Naive B cell (primary cell): ENCODE results near the gene TBL1X. TPM values are rescaled to one million over a fixed set of nuclear protein-coding genes. Genes with fewer than 3 reads are reported as not detected.
A peak's percentile ranks its signal among the peaks of the same experiment; 100 is the strongest.
"Not testable (repeated sequence)": the region's sequence is repeated elsewhere in the genome, so short reads cannot be mapped to it uniquely, and the experiment has no call there.

Experiments used
- ATAC-seq, 2 donors: fragments of 150-1000 bp; cut with Tn5 transposase; 2 replicates each; pipeline ENCODE4 v1.10.0; 2021; ENCODE audit warnings: low read depth in 2 of 2, mild to moderate bottlenecking in 2 of 2, moderate library complexity in 2 of 2
- DNase-seq: peaks from one replicate; pipeline ENCODE4 v3.0.0; 2022
- H3K27ac Mint-ChIP-seq, 6 donors: one replicate each; pipeline ENCODE4 v1.8.0; 2020 to 2022; ENCODE audit warnings: mild to moderate bottlenecking in 6 of 6, mixed read lengths in 6 of 6, moderate library complexity in 5 of 6, inconsistent platforms in 2 of 6
- H3K27me3 Mint-ChIP-seq, 3 donors: one replicate each; pipeline ENCODE4 v1.8.0; 2021 to 2022; ENCODE audit warnings: mixed read lengths in 3 of 3, mild to moderate bottlenecking in 1 of 3
- H3K36me3 Mint-ChIP-seq, 2 donors: one replicate each; pipeline ENCODE4 v1.8.0; 2020 to 2022; ENCODE audit warnings: mixed read lengths in 2 of 2, inconsistent platforms in 1 of 2, mild to moderate bottlenecking in 1 of 2
- H3K4me1 Mint-ChIP-seq, 3 donors: one replicate each; pipeline ENCODE4 v1.8.0; 2020 to 2022; ENCODE audit warnings: mixed read lengths in 3 of 3, inconsistent platforms in 1 of 3, mild to moderate bottlenecking in 1 of 3, moderate library complexity in 1 of 3
- H3K4me3 Mint-ChIP-seq, 8 donors: one replicate each; pipeline ENCODE4 v1.8.0; 2020 to 2022; ENCODE audit warnings: mild to moderate bottlenecking in 8 of 8, mixed read lengths in 8 of 8, moderate library complexity in 8 of 8, inconsistent platforms in 2 of 8
- H3K9me3 Mint-ChIP-seq, 7 donors: one replicate each; pipeline ENCODE4 v1.8.0; 2020 to 2022; ENCODE audit warnings: mixed read lengths in 7 of 7, mild to moderate bottlenecking in 5 of 7, inconsistent platforms in 2 of 7, moderate library complexity in 1 of 7
- polyA plus RNA-seq, 6 donors: library from polyadenylated mRNA; unstranded; fragments of 300-500 nt; fragmentation: Illumina TruSeq; gene quantifications; one replicate each; pipeline ENCODE4 v1.2.3, GENCODE V29; 2021; ENCODE audit warnings: low read depth in 6 of 6

The TBL1X gene
- 10 to 100 TPM; 14.0 to 26.8 (median 18.8) TPM for polyA plus RNA-seq

DNA sequence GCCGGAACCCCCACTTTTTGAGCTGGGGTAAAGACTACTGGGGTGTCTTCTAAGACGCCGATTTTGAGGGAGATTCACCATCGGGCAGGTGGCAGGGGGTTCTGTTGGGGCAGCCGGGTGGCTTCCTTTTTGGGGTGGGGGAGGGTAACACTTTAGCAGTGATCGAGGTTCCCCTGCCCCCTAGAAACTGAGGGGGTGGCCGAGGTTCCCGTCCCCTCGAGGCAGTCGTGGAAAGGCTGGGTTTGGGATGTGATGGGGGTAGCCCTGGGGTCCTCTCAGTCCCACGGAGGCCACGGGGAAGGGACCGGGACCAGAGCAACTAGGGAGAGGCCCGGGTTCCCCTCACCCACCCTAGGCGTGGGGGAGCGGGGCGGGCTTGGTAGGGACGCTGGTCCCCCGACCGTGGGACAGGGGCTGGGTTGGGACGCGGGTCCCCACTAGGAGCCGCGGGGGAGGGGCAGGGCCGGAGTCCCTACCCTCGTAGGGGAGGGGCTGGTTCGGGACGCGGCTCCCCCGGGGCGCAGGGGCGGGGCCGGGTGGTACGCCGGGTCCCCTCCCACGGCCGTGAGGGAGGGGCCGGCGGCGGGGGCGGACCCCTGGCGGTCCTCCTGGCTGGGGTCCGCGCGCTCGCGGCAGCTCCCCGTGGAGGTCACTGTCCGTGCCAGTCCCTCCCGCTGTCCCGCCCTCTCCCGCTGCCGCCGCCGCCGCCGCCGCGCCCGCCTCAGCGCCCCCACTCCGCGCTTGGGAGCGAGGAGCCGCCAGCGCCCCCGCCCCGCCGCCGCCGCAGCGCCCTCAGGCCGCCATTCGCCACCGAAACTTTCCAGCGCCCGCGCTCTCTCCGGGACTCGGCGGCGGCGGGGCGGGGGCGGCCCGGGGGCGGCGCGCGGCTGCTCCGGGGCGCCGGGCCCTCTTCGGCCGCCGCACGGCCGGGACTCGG lies at the start of gene TBL1X:
Gene TBL1X, plus strand, starts transcription at position 624 of the 937 bp plus-strand sequence. CDS start 188,529 bp downstream, outside the sequence.
- peaks cover 0 to 8% of the 10 kb centered on the region in 2 donors for H3K36me3 Mint-ChIP-seq
- peak within 1 kb of the TSS; percentile 79 to 92 (median 88) for H3K4me3 Mint-ChIP-seq
- H3K27me3 Mint-ChIP-seq: peaks cover 0 to 13% (median 0%) of the 10 kb centered on the region in 3 donors
- DNase-seq (peak; percentile 50), ATAC-seq (peak; percentile 27 to 35)
- H3K27ac Mint-ChIP-seq: peak within 1 kb of the TSS; percentile 21 to 99 (median 94)
- peaks cover 0 to 4% (median 0%) of the 10 kb centered on the region in 7 donors for H3K9me3 Mint-ChIP-seq
- peaks cover 33 to 53% (median 34%) of the 10 kb centered on the region in 3 donors for H3K4me1 Mint-ChIP-seq

DNA sequence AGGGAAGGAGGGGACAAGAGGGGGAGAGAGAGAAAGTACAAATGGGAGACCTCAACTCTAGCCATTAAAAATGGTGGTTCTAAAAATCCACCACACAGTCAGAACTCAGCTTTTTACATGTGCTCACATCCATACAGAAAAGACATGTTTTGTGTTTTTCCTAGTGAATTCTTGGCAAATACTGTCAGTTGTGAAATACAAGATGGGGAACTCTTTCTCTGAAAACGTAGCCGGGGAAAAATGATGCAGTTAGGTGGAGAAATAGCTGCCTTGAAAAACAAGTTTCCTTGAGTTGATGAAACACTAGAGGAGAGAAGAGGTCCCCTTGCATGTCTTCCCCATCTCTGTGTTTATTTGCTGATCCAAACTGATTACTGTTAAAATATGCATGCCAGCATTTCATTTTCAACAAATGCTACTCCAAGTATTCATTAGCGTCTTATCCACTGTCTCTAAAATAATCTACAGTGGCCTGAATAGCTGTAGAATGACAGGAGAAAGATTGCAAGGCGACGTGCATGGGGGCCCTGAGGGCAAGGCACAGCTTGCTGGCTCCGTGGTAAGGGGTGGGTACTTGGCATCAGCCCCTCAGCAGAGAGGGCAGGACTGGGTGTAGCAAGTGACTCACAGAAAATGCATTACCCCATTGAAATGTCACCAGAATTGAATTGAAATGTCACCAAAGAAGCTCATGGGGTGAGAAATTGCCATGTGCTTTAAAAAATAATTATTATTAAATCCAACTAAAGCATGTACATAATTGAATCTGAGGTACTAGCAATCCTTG lies 48.1 kb upstream of the TBL1X start:
- H3K4me1 Mint-ChIP-seq: peaks cover 0 to 4% (median 0%) of the 10 kb centered on the region in 3 donors
- peaks cover 0 to 9% (median 0%) of the 10 kb centered on the region in 3 donors for H3K27me3 Mint-ChIP-seq
- ATAC-seq (no peak), DNase-seq (no peak)
- no peaks in the 10 kb centered on the region for H3K36me3 Mint-ChIP-seq
- no peak overlapping the region for H3K4me3 Mint-ChIP-seq
- H3K27ac Mint-ChIP-seq: no peak overlapping the region
- H3K9me3 Mint-ChIP-seq: no peaks in the 10 kb centered on the region

DNA sequence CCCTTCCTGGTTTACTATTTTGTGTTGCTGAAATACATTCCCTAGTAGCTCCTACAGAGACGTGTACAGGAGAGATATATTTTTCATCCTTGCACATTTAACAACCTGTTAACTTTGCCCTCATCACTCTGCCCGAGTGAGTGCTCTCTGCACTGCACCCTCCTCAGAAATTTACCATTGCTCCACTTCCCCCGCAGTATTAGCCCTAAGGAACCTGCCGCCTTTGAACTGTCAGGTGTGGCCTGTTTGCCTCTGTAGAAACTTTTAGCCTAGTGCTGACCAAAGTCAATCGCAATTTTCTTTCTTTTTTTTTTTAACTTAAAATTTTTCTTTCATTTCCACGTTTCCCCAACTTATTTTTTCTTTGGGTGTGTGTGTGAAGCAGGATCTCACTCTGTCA lies 46.6 kb upstream of the TBL1X start:
- H3K36me3 Mint-ChIP-seq: no peaks in the 10 kb centered on the region
- H3K27me3 Mint-ChIP-seq: peaks cover 0 to 10% (median 0%) of the 10 kb centered on the region in 3 donors
- no peaks in the 10 kb centered on the region for H3K9me3 Mint-ChIP-seq
- H3K27ac Mint-ChIP-seq: peak overlapping the region in 1 of 6 donors; percentile 0
- no peak overlapping the region for H3K4me3 Mint-ChIP-seq
- peaks cover 0 to 4% (median 0%) of the 10 kb centered on the region in 3 donors for H3K4me1 Mint-ChIP-seq
- no peak for DNase-seq
- ATAC-seq: no peak

DNA sequence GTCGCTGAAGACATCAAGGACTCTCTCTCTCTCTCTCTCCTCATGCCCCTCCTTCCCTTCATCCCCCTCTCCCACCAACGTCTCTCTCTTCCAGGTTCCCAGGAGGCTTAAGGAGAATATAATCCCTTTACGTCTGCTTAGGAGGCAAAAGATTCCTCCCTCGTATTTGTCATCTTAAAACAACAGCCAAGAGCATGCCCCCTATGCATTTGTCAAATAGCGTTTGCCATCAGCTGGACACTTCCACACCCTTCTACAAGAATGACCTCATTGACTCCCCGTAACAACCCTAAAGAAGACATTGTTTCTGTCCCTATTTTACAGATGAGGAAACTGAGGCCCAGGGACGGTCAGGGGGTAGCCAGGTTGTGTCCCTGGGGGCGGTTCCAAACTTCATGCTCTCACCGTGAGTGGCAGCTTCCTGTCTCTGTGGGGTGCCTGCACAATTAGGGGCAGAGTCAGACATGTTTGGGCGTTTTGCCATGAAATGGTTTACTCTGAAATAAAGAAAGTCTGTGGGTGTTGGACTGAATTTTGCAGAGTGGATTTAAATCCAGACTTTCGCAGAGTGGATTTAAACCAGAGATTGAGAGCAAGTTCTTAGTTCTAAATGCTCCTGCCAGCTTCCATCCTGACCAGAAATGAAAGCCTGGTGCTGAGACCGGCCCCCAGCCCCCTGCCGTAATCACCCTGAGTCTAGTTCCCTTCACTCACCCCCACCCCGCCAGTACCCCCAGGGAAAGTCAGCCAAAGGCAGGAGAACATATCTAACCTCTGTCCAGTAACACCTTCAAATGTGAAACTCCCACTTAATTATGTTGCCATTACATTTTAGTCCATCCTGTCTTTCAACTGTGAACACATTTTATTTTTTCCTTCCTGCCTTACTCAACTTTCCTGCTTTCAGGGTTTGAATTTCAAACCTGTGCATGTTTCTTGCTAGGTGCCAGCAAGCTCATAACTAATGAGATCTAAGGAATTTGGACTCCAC lies 44.3 kb upstream of the TBL1X start:
- Mint-ChIP-seq H3K4me3 (no peak overlapping the region), H3K9me3 (peaks cover under 1 to 16% (median 3%) of the 10 kb centered on the region in 7 donors), H3K36me3 (peaks cover 5 to 7% of the 10 kb centered on the region in 2 donors), H3K4me1 (peaks cover 0 to 4% (median 0%) of the 10 kb centered on the region in 3 donors), H3K27ac (peak overlapping the region in 1 of 6 donors; percentile 78), H3K27me3 (peaks cover 0 to 17% (median 4%) of the 10 kb centered on the region in 3 donors)
- ATAC-seq (no peak), DNase-seq (no peak)

DNA sequence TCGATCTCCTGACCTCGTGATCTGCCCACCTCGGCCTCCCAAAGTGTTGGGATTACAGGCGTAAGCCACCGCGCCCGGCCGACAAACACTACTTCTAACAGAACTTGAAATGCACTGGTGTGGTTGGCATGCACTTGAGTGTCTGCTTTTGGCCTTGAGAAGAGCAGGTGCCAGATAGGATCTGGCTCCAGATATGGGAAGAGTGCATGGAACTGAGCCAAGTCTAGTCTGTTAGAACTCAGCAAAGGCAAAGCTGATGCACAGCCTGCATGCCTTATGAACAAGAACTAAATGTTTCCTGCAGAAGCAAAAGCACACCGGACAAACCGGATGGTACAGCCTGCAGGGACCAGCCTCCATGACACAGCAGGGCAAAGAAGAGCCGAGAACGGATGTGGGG lies 35.1 kb upstream of the TBL1X start:
- ATAC-seq: no peak
- peaks cover 0 to 6% (median 0%) of the 10 kb centered on the region in 3 donors for H3K27me3 Mint-ChIP-seq
- peak overlapping the region in 2 of 6 donors; percentile 39 to 74 for H3K27ac Mint-ChIP-seq
- H3K9me3 Mint-ChIP-seq: peaks cover 0 to 18% (median 9%) of the 10 kb centered on the region in 7 donors
- no peak for DNase-seq
- H3K36me3 Mint-ChIP-seq: peaks cover 0 to 3% of the 10 kb centered on the region in 2 donors
- H3K4me1 Mint-ChIP-seq: peaks cover 0 to 3% (median 0%) of the 10 kb centered on the region in 3 donors
- H3K4me3 Mint-ChIP-seq: no peak overlapping the region

DNA sequence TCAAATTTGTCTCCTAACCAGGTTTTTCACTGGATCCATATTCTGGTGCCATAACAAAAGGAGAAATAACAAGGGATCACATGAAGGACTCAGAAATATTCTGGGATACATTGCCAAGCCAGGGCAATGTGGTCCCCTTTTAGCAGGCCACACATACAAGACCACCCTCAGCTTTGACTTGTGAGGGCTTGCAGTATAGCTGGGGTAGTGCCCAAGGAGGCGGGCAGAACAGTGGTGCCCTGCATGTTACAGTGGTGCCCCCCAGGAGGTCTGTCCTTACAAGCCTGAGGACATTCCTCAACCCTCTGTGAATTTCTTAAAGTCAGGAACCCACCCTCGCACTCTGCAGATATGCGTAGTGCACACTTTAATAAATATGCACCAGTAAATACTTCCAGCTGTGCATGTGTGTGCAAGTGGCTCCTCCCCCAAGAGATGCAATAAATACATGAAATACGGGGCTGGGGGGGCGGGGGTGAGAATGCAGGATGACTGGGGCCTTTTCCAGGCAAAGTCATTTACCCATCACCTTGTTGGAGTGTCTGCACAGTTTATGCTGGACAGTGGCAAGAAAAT lies 34.4 kb upstream of the TBL1X start:
- Mint-ChIP-seq H3K36me3 (peaks cover 0 to 3% of the 10 kb centered on the region in 2 donors), H3K27ac (peak overlapping the region in 1 of 6 donors; percentile 74), H3K4me1 (peaks cover 0 to 3% (median 0%) of the 10 kb centered on the region in 3 donors), H3K9me3 (peaks cover 0 to 13% (median 9%) of the 10 kb centered on the region in 7 donors), H3K27me3 (peaks cover 0 to 6% (median 0%) of the 10 kb centered on the region in 3 donors), H3K4me3 (no peak overlapping the region)
- ATAC-seq (no peak), DNase-seq (no peak)

DNA sequence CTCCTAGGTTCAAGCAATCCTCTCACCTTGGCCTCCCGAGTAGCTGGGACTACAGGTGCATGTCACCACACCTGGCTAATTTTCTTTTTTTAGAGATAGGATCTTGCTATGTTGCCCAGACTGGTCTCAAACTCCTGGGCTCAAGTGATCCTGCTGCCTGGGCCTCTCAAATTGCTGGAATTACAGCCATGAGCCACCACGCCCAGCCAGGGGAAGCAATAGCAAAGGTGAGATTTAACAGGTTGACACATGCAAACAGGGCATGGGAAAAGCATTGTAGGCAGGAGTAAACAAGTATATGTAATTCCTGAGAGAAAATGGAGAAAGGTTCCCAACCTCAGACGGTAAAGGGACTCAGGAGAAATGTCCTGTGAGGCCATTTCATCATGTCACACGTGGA lies 33.6 kb upstream of the TBL1X start:
- H3K27me3 Mint-ChIP-seq: peaks cover 0 to 6% (median 0%) of the 10 kb centered on the region in 3 donors
- ATAC-seq: no peak
- no peak overlapping the region for H3K4me3 Mint-ChIP-seq
- peaks cover 0 to 13% (median 2%) of the 10 kb centered on the region in 7 donors for H3K9me3 Mint-ChIP-seq
- no peak for DNase-seq
- H3K4me1 Mint-ChIP-seq: peaks cover 0 to 3% (median 0%) of the 10 kb centered on the region in 3 donors
- H3K27ac Mint-ChIP-seq: peak overlapping the region in 1 of 6 donors; percentile 7
- H3K36me3 Mint-ChIP-seq: peaks cover 0 to 2% of the 10 kb centered on the region in 2 donors

DNA sequence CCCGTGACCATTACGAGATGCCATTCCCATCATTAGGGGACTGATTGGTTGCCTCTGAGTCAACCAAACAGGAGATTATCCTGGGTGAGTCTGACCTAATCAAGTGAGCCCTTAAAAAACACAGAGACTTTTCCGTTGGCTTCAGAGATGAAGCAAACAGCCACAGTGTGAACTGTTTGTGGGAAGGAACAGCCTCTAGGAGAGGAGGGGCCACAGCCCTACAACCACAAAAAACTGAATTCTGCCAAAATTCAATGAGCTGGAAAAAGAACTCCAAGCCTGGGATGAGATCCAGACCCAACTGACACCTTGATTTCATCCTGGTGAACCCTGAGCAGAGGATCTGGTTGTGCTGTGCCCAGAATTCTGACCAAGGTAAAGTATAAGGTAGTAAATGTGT lies 31.3 kb upstream of the TBL1X start:
- H3K4me3 Mint-ChIP-seq: no peak overlapping the region
- no peaks in the 10 kb centered on the region for H3K36me3 Mint-ChIP-seq
- ATAC-seq: no peak
- H3K9me3 Mint-ChIP-seq: peaks cover 0 to 13% (median 0%) of the 10 kb centered on the region in 7 donors
- peaks cover 0 to 6% (median 0%) of the 10 kb centered on the region in 3 donors for H3K27me3 Mint-ChIP-seq
- peaks cover 0 to 5% (median 3%) of the 10 kb centered on the region in 3 donors for H3K4me1 Mint-ChIP-seq
- DNase-seq: no peak
- H3K27ac Mint-ChIP-seq: no peak overlapping the region

DNA sequence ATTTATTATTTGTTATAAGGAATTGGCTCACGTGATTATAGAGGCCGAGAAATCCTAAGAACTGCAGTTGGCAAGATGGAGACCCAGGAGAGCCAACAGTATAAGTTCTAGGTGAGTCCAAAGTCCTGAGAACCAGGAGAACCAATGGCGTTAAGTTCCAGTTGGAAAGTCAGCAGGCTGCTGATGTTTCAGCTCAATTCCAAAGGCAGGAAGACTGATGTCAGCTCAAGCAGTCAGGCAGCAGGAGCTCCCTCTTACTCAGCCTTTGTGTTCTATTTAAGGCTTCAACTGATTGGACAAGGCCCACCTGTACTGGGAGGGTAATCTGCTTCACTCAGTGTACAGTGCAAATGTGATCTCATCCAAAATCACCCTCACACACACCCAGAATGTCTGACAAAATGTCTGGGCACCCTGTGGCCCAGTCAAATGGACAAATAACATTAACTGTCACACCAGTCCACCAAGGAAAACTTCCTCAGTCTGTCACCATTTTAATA lies 30.8 kb upstream of the TBL1X start:
- DNase-seq: no peak
- Mint-ChIP-seq H3K9me3 (peaks cover 0 to 13% (median 0%) of the 10 kb centered on the region in 7 donors), H3K27me3 (peaks cover 0 to 6% (median 0%) of the 10 kb centered on the region in 3 donors), H3K27ac (no peak overlapping the region), H3K4me3 (no peak overlapping the region), H3K36me3 (no peaks in the 10 kb centered on the region), H3K4me1 (peaks cover 0 to 5% (median 3%) of the 10 kb centered on the region in 3 donors)
- ATAC-seq: no peak

DNA sequence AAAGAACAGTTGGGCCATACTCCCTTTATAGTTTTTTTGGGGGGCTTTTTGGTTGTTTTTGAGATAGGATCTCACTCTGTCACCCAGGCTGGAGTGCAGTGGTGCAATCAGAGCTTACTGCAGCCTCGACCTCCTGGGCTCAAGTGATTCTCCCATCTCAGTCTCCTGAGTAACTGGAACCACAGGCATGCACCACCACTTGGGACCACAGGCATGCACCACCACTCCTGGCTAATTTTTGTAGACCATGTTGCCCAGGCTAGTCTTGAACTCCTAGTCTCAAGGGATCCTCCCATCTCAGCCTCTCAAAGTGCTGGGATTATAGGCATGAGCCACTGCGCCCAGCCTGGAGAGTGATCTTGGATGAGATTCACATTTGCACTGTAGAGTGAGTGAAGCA lies 29.8 kb upstream of the TBL1X start:
- DNase-seq, H3K36me3 Mint-ChIP-seq, H3K4me3 Mint-ChIP-seq, H3K4me1 Mint-ChIP-seq, ATAC-seq, H3K27ac Mint-ChIP-seq, H3K27me3 Mint-ChIP-seq: not testable (repeated sequence)
- peaks cover 0 to 13% (median 0%) of the 10 kb centered on the region in 7 donors for H3K9me3 Mint-ChIP-seq

DNA sequence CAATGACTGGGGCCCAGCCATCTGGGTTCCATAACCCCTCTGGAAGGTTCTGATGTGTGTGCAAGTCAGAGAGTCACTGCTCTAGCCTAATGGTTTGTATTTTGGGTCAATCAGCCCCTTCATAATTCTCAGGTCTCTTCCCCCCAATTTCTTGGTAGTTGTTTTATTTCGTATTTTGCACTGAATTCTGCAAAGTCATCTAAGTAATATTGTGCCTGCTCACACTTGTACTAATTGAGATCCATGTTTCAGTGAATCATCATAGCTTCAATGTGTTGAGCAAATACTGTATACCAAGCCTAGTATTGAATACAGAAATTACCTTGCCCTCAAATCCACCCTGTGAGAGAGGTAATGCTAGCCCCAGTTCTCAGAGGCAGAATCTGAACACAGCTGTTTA lies 28.0 kb upstream of the TBL1X start:
- Mint-ChIP-seq H3K27me3 (no peaks in the 10 kb centered on the region), H3K36me3 (no peaks in the 10 kb centered on the region), H3K4me3 (no peak overlapping the region), H3K27ac (peak overlapping the region in 1 of 6 donors; percentile 29), H3K9me3 (peaks cover 0 to 9% (median 0%) of the 10 kb centered on the region in 7 donors), H3K4me1 (peaks cover 0 to 12% (median 6%) of the 10 kb centered on the region in 3 donors)
- DNase-seq (no peak), ATAC-seq (no peak)
